ENCODE results near the gene MYO18A. TPM values are rescaled to one million over a fixed set of nuclear protein-coding genes. Genes with fewer than 3 reads are reported as not detected.
"Not testable (repeated sequence)": the region's sequence is repeated elsewhere in the genome, so short reads cannot be mapped to it uniquely, and the experiment has no call there.

MYO18A gene
- 12.3 TPM for polyA plus RNA-seq (2013, experiment 1 of 2)
- polyA plus RNA-seq (2013, experiment 2 of 2) = 12.3 TPM

DNA sequence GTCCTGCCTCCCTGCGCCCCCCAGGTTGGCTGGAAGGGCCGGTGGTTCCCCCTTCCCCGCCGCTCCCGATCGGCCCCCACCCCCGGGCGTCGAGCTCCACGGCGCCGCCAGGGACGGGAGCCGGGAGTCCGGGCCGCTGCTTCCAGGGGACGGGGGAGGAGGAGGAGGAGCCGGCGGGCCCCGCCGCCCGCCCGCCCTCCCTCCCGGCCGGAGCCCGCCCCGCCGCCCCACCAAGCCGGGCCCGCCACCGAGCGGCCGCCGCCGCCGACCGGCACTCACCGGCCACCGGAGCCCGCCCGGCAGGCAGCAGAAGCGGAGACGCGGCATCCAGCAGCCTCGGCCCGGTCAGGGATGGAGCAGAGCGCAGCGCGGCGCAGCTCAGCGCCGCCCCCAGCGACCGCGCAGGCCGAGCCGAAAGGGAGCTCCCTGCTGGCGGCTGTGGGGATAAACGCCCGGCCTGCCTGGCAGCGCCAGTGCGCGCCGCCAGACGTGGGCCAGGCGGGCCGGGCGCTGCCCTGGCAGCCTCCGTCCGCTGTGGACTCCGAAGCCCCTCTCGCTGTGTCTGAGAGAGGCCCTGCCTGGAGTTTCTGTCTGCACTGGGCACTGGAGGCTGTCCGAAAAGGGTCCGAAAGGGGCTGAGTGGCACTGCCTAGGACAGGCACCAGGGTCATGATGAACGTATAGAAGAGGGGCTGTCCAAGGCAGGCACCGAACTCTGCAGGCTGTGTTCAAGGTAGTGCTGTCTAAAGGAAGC lies at the start of gene MYO18A:
MYO18A (minus strand) TSS at position 365 of the 754 bp plus-strand sequence. CDS start 13,458 bp downstream, outside the sequence.
- Histone ChIP-seq H2AFZ (ENCODE audit: low read length) (peak within 1 kb of the TSS; percentile 95), H3K36me3 (replicated peaks in 1 of 2; ENCODE audit: control insufficient read depth in 2 of 2, insufficient read depth in 2 of 2, low read length in 2 of 2) (no peaks in the 10 kb centered on the region), H2BK15ac (ENCODE audit: low read length) (peak within 1 kb of the TSS; percentile 91), H2AK5ac (ENCODE audit: low read depth, low read length) (peak within 1 kb of the TSS; percentile 37), H3K14ac (ENCODE audit: low read length) (peak within 1 kb of the TSS; percentile 9), H2BK120ac (ENCODE audit: low read depth, low read length) (peak within 1 kb of the TSS; percentile 96), H3K27ac (replicated peaks; ENCODE audit: low read length) (peak within 1 kb of the TSS; percentile 73), H3K23ac (ENCODE audit: low read depth, low read length, poor library complexity) (peak within 1 kb of the TSS; percentile 57), H4K91ac (ENCODE audit: low read depth, low read length, poor library complexity) (no peak within 1 kb of the TSS), H3K4me3 (ENCODE audit: low read length in 2 of 2) (peak within 1 kb of the TSS; percentile 60 to 87), H3K27me3 (ENCODE audit: control insufficient read depth in 3 of 3, insufficient read depth in 3 of 3, low read depth in 1 of 3, low read length in 3 of 3) (peaks cover 0 to 11% (median 10%) of the 10 kb centered on the region in 3 experiments), H3K9me3 (replicated peaks in 1 of 2; ENCODE audit: control insufficient read depth in 2 of 2, insufficient read depth in 1 of 2, low read depth in 1 of 2, low read length in 2 of 2) (peaks cover 0 to 10% of the 10 kb centered on the region in 2 donors), H3K9ac (ENCODE audit: low read depth, low read length, poor library complexity) (peak within 1 kb of the TSS; percentile 77), H3K4me2 (ENCODE audit: insufficient read depth, low read length, poor library complexity, severe bottlenecking) (peak within 1 kb of the TSS; percentile 79), H2BK5ac (ENCODE audit: low read length) (peak within 1 kb of the TSS; percentile 82), H3K4me1 (ENCODE audit: control insufficient read depth in 2 of 2, insufficient read depth in 1 of 2, low read depth in 1 of 2, low read length in 2 of 2) (peaks cover 24 to 37% of the 10 kb centered on the region in 2 donors), H4K8ac (ENCODE audit: low read depth, low read length) (peak within 1 kb of the TSS; percentile 20), H3K4ac (ENCODE audit: low read length) (peak within 1 kb of the TSS; percentile 38), H2BK12ac (ENCODE audit: low read length) (peak within 1 kb of the TSS; percentile 30), H3K79me1 (ENCODE audit: low read depth, low read length) (peaks cover 6% of the 10 kb centered on the region), H3K18ac (ENCODE audit: low read length) (peak within 1 kb of the TSS; percentile 95)
- WGBS, 2 donors (ENCODE audit: extremely low coverage in 2 of 2, insufficient read length in 2 of 2, insufficient replicate concordance in 1 of 2) = no CpG with 5 or more reads among the region's 76 CpGs
- peak; percentile 76 for DNase-seq (ENCODE audit: low spot score)

- Histone ChIP-seq H4K8ac (ENCODE audit: low read depth, low read length) (no peak overlapping the region), H3K18ac (ENCODE audit: low read length) (no peak overlapping the region), H3K9me3 (replicated peaks in 1 of 2; ENCODE audit: control insufficient read depth in 2 of 2, insufficient read depth in 1 of 2, low read depth in 1 of 2, low read length in 2 of 2) (no peaks in the 10 kb centered on the region), H3K14ac (ENCODE audit: low read length) (no peak overlapping the region), H3K9ac (ENCODE audit: low read depth, low read length, poor library complexity) (no peak overlapping the region), H3K27me3 (ENCODE audit: control insufficient read depth in 3 of 3, insufficient read depth in 3 of 3, low read depth in 1 of 3, low read length in 3 of 3) (no peaks in the 10 kb centered on the region), H3K36me3 (replicated peaks in 1 of 2; ENCODE audit: control insufficient read depth in 2 of 2, insufficient read depth in 2 of 2, low read length in 2 of 2) (no peaks in the 10 kb centered on the region), H2BK5ac (ENCODE audit: low read length) (no peak overlapping the region), H3K23ac (ENCODE audit: low read depth, low read length, poor library complexity) (no peak overlapping the region), H3K27ac (replicated peaks; ENCODE audit: low read length) (no peak overlapping the region), H2BK120ac (ENCODE audit: low read depth, low read length) (no peak overlapping the region), H2AK5ac (ENCODE audit: low read depth, low read length) (no peak overlapping the region), H3K4me2 (ENCODE audit: insufficient read depth, low read length, poor library complexity, severe bottlenecking) (no peak overlapping the region), H3K4ac (ENCODE audit: low read length) (no peak overlapping the region), H4K91ac (ENCODE audit: low read depth, low read length, poor library complexity) (no peak overlapping the region), H2BK12ac (ENCODE audit: low read length) (no peak overlapping the region), H2BK15ac (ENCODE audit: low read length) (no peak overlapping the region), H2AFZ (ENCODE audit: low read length) (peak overlapping the region; percentile 72), H3K4me1 (ENCODE audit: control insufficient read depth in 2 of 2, insufficient read depth in 1 of 2, low read depth in 1 of 2, low read length in 2 of 2) (peaks cover 0 to 4% of the 10 kb centered on the region in 2 donors), H3K79me1 (ENCODE audit: low read depth, low read length) (no peaks in the 10 kb centered on the region), H3K4me3 (ENCODE audit: low read length in 2 of 2) (no peak overlapping the region)
- no peak for DNase-seq (ENCODE audit: low spot score)
These were observed 45.2 kb upstream of the MYO18A start for GRCh38 chr17:29225396-29225795.

GRCh38 chr17:29221338-29221737 lies 41.1 kb upstream of the MYO18A start:
- not testable (repeated sequence) for H3K4me1 ChIP-seq (ENCODE audit: control insufficient read depth in 2 of 2, insufficient read depth in 1 of 2, low read depth in 1 of 2, low read length in 2 of 2); H4K91ac ChIP-seq (ENCODE audit: low read depth, low read length, poor library complexity)
- WGBS, 2 donors (ENCODE audit: extremely low coverage in 2 of 2, insufficient read length in 2 of 2, insufficient replicate concordance in 1 of 2) = no CpG with 5 or more reads among the region's 11 CpGs

DNA sequence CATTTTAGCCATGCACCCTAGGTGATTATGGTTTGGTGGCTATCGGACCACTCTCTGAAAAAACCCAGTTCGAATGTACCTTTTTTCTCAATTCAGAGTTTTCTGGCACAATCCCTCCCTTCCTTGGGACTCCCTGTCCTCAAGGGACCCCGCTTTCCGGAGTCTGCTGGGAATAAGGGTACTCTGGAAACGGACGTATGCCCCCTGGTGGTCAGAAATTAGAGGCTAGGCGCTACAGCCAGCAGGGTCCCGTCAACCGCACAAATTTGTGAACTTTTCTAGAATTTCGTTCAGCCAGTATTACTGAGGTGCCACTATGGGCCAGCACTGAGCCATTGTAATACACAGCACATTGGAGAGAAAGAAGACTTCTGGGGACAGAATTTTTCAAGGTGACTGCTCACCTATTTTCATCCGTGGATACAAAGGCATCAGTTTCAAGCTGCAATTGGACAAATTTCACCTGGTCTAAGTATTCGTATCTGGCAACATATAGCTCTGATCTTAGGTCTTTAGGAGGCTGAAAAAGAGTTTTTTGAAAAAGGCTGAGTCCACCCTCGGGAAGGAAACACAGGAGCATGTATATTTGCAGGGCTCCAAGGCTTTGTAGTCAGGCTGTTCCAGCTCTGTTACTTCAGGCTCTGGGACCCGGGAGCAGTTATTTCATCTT lies 39.3 kb upstream of the MYO18A start:
- Histone ChIP-seq H3K18ac (ENCODE audit: low read length) (no peak overlapping the region), H3K4me2 (ENCODE audit: insufficient read depth, low read length, poor library complexity, severe bottlenecking) (no peak overlapping the region), H3K4me1 (ENCODE audit: control insufficient read depth in 2 of 2, insufficient read depth in 1 of 2, low read depth in 1 of 2, low read length in 2 of 2) (peaks cover 2 to 3% of the 10 kb centered on the region in 2 donors), H3K9me3 (replicated peaks in 1 of 2; ENCODE audit: control insufficient read depth in 2 of 2, insufficient read depth in 1 of 2, low read depth in 1 of 2, low read length in 2 of 2) (no peaks in the 10 kb centered on the region), H3K4me3 (ENCODE audit: low read length in 2 of 2) (no peak overlapping the region), H3K4ac (ENCODE audit: low read length) (no peak overlapping the region), H2AK5ac (ENCODE audit: low read depth, low read length) (no peak overlapping the region), H4K91ac (ENCODE audit: low read depth, low read length, poor library complexity) (no peak overlapping the region), H3K9ac (ENCODE audit: low read depth, low read length, poor library complexity) (no peak overlapping the region), H3K14ac (ENCODE audit: low read length) (no peak overlapping the region), H2BK12ac (ENCODE audit: low read length) (no peak overlapping the region), H2AFZ (ENCODE audit: low read length) (peak overlapping the region; percentile 62), H4K8ac (ENCODE audit: low read depth, low read length) (no peak overlapping the region), H2BK5ac (ENCODE audit: low read length) (no peak overlapping the region), H3K27me3 (ENCODE audit: control insufficient read depth in 3 of 3, insufficient read depth in 3 of 3, low read depth in 1 of 3, low read length in 3 of 3) (no peaks in the 10 kb centered on the region), H2BK15ac (ENCODE audit: low read length) (no peak overlapping the region), H3K27ac (replicated peaks; ENCODE audit: low read length) (no peak overlapping the region), H3K23ac (ENCODE audit: low read depth, low read length, poor library complexity) (no peak overlapping the region), H3K36me3 (replicated peaks in 1 of 2; ENCODE audit: control insufficient read depth in 2 of 2, insufficient read depth in 2 of 2, low read length in 2 of 2) (no peaks in the 10 kb centered on the region), H2BK120ac (ENCODE audit: low read depth, low read length) (no peak overlapping the region), H3K79me1 (ENCODE audit: low read depth, low read length) (no peaks in the 10 kb centered on the region)
- peak; percentile 80 for DNase-seq (ENCODE audit: low spot score)
- no CpG with 5 or more reads among the region's 14 CpGs for WGBS, 2 donors (ENCODE audit: extremely low coverage in 2 of 2, insufficient read length in 2 of 2, insufficient replicate concordance in 1 of 2)

More at GRCh38 chr17:29221338-29221737, 41.1 kb upstream of the MYO18A start:
- not testable (repeated sequence) for H2BK120ac ChIP-seq (ENCODE audit: low read depth, low read length); H3K9ac ChIP-seq (ENCODE audit: low read depth, low read length, poor library complexity); H3K36me3 ChIP-seq (replicated peaks in 1 of 2; ENCODE audit: control insufficient read depth in 2 of 2, insufficient read depth in 2 of 2, low read length in 2 of 2); H2AK5ac ChIP-seq (ENCODE audit: low read depth, low read length); H2AFZ ChIP-seq (ENCODE audit: low read length); H2BK12ac ChIP-seq (ENCODE audit: low read length); H2BK5ac ChIP-seq (ENCODE audit: low read length); H3K79me1 ChIP-seq (ENCODE audit: low read depth, low read length); H3K27me3 ChIP-seq (ENCODE audit: control insufficient read depth in 3 of 3, insufficient read depth in 3 of 3, low read depth in 1 of 3, low read length in 3 of 3); H3K23ac ChIP-seq (ENCODE audit: low read depth, low read length, poor library complexity); H3K27ac ChIP-seq (replicated peaks; ENCODE audit: low read length); H3K9me3 ChIP-seq (replicated peaks in 1 of 2; ENCODE audit: control insufficient read depth in 2 of 2, insufficient read depth in 1 of 2, low read depth in 1 of 2, low read length in 2 of 2); H4K8ac ChIP-seq (ENCODE audit: low read depth, low read length); DNase-seq (ENCODE audit: low spot score); H3K4me3 ChIP-seq (ENCODE audit: low read length in 2 of 2); H3K14ac ChIP-seq (ENCODE audit: low read length); H2BK15ac ChIP-seq (ENCODE audit: low read length); H3K4ac ChIP-seq (ENCODE audit: low read length); H3K18ac ChIP-seq (ENCODE audit: low read length); H3K4me2 ChIP-seq (ENCODE audit: insufficient read depth, low read length, poor library complexity, severe bottlenecking)

All from neuronal stem cell (in vitro differentiated cells).